Measurements from ENCODE around the gene NHLRC2. TPM values are rescaled to one million over a fixed set of nuclear protein-coding genes. Genes with fewer than 3 reads are reported as not detected.

The NHLRC2 gene
- total RNA-seq, 1 experiment from 2014 or later = 56.3 TPM

DNA sequence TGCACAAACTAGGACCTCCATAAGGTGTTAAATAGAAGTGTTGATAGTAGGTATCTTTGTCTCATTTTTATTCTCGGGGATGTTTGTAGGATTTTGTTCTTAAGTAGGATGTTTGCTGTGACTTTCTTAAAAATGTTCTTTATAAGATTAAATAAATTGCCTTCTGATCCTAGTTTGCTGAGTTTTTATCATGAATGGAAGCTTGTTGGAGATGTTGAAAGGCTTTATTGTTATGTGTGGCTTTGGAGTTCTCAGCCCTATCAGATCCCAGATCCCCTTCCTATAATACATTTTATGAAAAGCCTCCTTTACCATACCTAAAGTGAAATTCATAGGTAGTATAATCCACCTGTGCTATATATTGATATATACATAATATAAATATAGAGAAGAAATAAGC, 40.1 kb downstream of the NHLRC2 start:
- Histone ChIP-seq H2AFZ (ENCODE audit: low read depth, low read length, poor library complexity, severe bottlenecking) (no peak overlapping the region), H4K20me1 (ENCODE audit: insufficient read depth) (peaks cover 3% of the 10 kb centered on the region; the same call in 1 of the 2 replicates), H3K9ac (ENCODE audit: low read length) (no peak overlapping the region), H3K79me2 (ENCODE audit: insufficient read depth, low read length) (no peaks in the 10 kb centered on the region; the same call in 1 of the 2 replicates), H3K36me3 (ENCODE audit: control insufficient read depth in 1 of 2, insufficient read depth in 2 of 2, low read length in 2 of 2) (0 out of 4 replicates have a peak, but pooled peaks cover 0 to 4% of the 10 kb centered on the region in 2 experiments), H3K4me3 (replicated peaks in 1 of 2; ENCODE audit: low read depth in 1 of 2, low read length in 2 of 2) (no peak overlapping the region), H3K9me2 (ENCODE audit: insufficient read depth) (no peaks in the 10 kb centered on the region), H3K4me2 (ENCODE audit: low read length) (no peak overlapping the region), H3K9me3 (ENCODE audit: control insufficient read depth in 1 of 2, insufficient read depth in 1 of 2, low read depth in 1 of 2, low read length in 2 of 2) (no peaks in the 10 kb centered on the region), H3K27ac (ENCODE audit: low read depth, low read length) (no peak overlapping the region), H3K4me1 (ENCODE audit: control insufficient read depth in 1 of 2, insufficient read depth in 2 of 2, low read length in 2 of 2) (0 out of 4 replicates have a peak, but pooled peaks cover 0 to 2% of the 10 kb centered on the region in 2 experiments), H3K27me3 (ENCODE audit: insufficient read depth, low read length) (no peaks in the 10 kb centered on the region)
- CTCF ChIA-PET = no interaction called here
- TF ChIP-seq, protein P1, sequence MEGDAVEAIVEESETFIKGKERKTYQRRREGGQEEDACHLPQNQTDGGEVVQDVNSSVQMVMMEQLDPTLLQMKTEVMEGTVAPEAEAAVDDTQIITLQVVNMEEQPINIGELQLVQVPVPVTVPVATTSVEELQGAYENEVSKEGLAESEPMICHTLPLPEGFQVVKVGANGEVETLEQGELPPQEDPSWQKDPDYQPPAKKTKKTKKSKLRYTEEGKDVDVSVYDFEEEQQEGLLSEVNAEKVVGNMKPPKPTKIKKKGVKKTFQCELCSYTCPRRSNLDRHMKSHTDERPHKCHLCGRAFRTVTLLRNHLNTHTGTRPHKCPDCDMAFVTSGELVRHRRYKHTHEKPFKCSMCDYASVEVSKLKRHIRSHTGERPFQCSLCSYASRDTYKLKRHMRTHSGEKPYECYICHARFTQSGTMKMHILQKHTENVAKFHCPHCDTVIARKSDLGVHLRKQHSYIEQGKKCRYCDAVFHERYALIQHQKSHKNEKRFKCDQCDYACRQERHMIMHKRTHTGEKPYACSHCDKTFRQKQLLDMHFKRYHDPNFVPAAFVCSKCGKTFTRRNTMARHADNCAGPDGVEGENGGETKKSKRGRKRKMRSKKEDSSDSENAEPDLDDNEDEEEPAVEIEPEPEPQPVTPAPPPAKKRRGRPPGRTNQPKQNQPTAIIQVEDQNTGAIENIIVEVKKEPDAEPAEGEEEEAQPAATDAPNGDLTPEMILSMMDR (IDR thresholded peaks at IDR 0.05 in 2 of 3, conservative IDR thresholded peaks at IDR 0.05 in 1 of 3; ENCODE audit: borderline replicate concordance in 1 of 3, insufficient read depth in 1 of 3, low read depth in 2 of 3, low read length in 2 of 3) = no peak
- TF ChIP-seq, protein P2, sequence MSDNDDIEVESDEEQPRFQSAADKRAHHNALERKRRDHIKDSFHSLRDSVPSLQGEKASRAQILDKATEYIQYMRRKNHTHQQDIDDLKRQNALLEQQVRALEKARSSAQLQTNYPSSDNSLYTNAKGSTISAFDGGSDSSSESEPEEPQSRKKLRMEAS (IDR thresholded peaks at IDR 0.05) = no peak
- TF ChIP-seq CBX3 (IDR thresholded peaks at IDR 0.05; ENCODE audit: low read depth) = no peak
- no peak for TF ChIP-seq SIN3A (IDR thresholded peaks at IDR 0.05; ENCODE audit: low read depth)
- ATAC-seq (no peak), DNase-seq (ENCODE audit: low read depth, low spot score) (no peak)
- intact Hi-C loops (cut with micrococcal nuclease) = no loop called here
- no TSS peak for BruUV-seq (replicated peaks)
- RAD21 ChIA-PET (ENCODE audit: low non-redundant PET in 1 of 2, low total read pairs in 2 of 2, uncharacterized antibody in 2 of 2, unreplicated experiment in 2 of 2) = no interaction called here
- POLR2A ChIA-PET = no interaction called here

DNA sequence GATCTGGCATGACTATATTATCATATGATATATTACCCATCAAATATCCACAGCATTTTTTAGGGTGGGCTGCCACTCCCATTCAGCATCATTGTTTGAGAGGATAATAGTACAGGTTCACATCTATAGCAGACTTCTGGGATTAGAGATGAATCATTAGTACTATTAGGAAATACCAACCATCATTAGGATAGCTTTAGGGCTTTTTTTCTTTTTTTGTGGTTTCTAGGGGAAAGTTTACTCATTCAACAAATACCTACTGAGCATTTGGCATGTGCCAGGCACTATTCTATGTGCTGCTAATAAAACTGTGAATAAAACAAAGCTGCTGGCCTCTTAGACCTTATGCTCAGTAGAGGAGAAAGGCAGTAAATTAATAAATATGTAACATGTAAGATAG, 40.6 kb downstream of the NHLRC2 start:
- ChIA-PET POLR2A (no interaction called here), CTCF (no interaction called here), RAD21 (ENCODE audit: low non-redundant PET in 1 of 2, low total read pairs in 2 of 2, uncharacterized antibody in 2 of 2, unreplicated experiment in 2 of 2) (no interaction called here)
- DNase-seq (ENCODE audit: low read depth, low spot score) (no peak), ATAC-seq (peak; percentile 30; the same call in 1 of the 2 replicates)
- H3K9me3 ChIP-seq (ENCODE audit: control insufficient read depth in 1 of 2, insufficient read depth in 1 of 2, low read depth in 1 of 2, low read length in 2 of 2) = no peaks in the 10 kb centered on the region
- H3K27ac ChIP-seq (ENCODE audit: low read depth, low read length) = no peak overlapping the region
- no peak overlapping the region for H2AFZ ChIP-seq (ENCODE audit: low read depth, low read length, poor library complexity, severe bottlenecking)
- H3K9ac ChIP-seq (ENCODE audit: low read length) = no peak overlapping the region
- no TSS peak for BruUV-seq (replicated peaks)
- no peak overlapping the region for H3K4me2 ChIP-seq (ENCODE audit: low read length)
- no peaks in the 10 kb centered on the region for H4K20me1 ChIP-seq (ENCODE audit: insufficient read depth)
- H3K4me1 ChIP-seq (ENCODE audit: control insufficient read depth in 1 of 2, insufficient read depth in 2 of 2, low read length in 2 of 2) = 0 out of 4 replicates have a peak, but pooled peaks cover 0 to 2% of the 10 kb centered on the region in 2 experiments
- 0 out of 4 replicates have a peak, but pooled peaks cover 0 to 4% of the 10 kb centered on the region in 2 experiments for H3K36me3 ChIP-seq (ENCODE audit: control insufficient read depth in 1 of 2, insufficient read depth in 2 of 2, low read length in 2 of 2)
- H3K79me2 ChIP-seq (ENCODE audit: insufficient read depth, low read length) = no peaks in the 10 kb centered on the region; the same call in 1 of the 2 replicates
- intact Hi-C loops (cut with micrococcal nuclease) = no loop called here
- TF ChIP-seq RAD21 (IDR thresholded peaks at IDR 0.05; ENCODE audit: low read depth) (no peak), POLR2AphosphoS5 (IDR thresholded peaks at IDR 0.05; ENCODE audit: low read depth, low read length) (no peak), YY1 (IDR thresholded peaks at IDR 0.05; ENCODE audit: extremely low read depth, insufficient replicate concordance, low read depth, low read length) (no peak), TCF7L2 (IDR thresholded peaks at IDR 0.05; ENCODE audit: borderline replicate concordance, extremely low read depth, insufficient read depth, insufficient read length) (no peak), JUND (IDR thresholded peaks at IDR 0.05) (no peak), SRF (IDR thresholded peaks at IDR 0.05; ENCODE audit: low read depth) (no peak), CBX3 (IDR thresholded peaks at IDR 0.05; ENCODE audit: low read depth) (no peak), CEBPB (IDR thresholded peaks at IDR 0.05; ENCODE audit: low read depth) (no peak), ZFX (IDR thresholded peaks at IDR 0.05) (no peak), EZH2 (IDR thresholded peaks at IDR 0.05) (no peak), SIN3A (IDR thresholded peaks at IDR 0.05; ENCODE audit: low read depth) (no peak), EGR1 (IDR thresholded peaks at IDR 0.05; ENCODE audit: low read depth) (no peak)
- TF ChIP-seq, protein P1 (IDR thresholded peaks at IDR 0.05 in 2 of 3, conservative IDR thresholded peaks at IDR 0.05 in 1 of 3; ENCODE audit: borderline replicate concordance in 1 of 3, insufficient read depth in 1 of 3, low read depth in 2 of 3, low read length in 2 of 3) = no peak
- TF ChIP-seq, protein P2 (IDR thresholded peaks at IDR 0.05) = no peak
- H3K9me2 ChIP-seq (ENCODE audit: insufficient read depth) = no peaks in the 10 kb centered on the region
- no peaks in the 10 kb centered on the region for H3K27me3 ChIP-seq (ENCODE audit: insufficient read depth, low read length)
- H3K4me3 ChIP-seq (replicated peaks in 1 of 2; ENCODE audit: low read depth in 1 of 2, low read length in 2 of 2) = no peak overlapping the region

All from HCT116 (cell line).